DOHH2 (cell line): ENCODE data around the gene C4BPA.

ENCODE experiments used
- EZH2phosphoT487 ChIP-seq: fragments of 200-600 bp; sonication (generic); IDR thresholded peaks from 2 replicates; pipeline ENCODE4 v1.6.1; 2017; ENCODE audit warnings: borderline replicate concordance, mild to moderate bottlenecking, antibody characterized with exemption, low read length, moderate library complexity, mixed read lengths
- TF ChIP-seq, protein P1 (sequence below): fragments of 200-600 bp; sonication (generic); IDR thresholded peaks from one replicate; pipeline ENCODE4 v1.5.1; 2014; ENCODE audit warnings: antibody characterized with exemption, mild to moderate bottlenecking, low read depth, low read length; ENCODE audit not compliant: poor library complexity, severe bottlenecking

DNA sequence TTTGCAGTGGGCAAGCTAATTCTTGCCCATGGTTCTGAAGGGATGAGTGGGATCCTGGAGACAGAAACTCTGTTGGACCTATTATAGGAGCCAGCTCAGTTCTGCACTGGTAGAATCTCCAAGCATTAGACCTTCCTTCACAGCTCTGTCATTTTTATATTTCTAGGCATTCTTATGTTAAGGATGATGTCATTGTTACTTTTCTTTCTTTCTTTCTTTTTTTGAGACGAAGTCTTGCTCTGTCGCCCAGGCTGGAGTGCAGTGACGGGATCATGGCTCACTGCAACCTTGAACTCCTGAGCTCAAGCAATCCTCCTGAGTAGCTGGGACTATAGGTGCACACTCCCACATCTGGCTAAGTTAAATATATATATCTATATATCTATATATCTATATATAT lies 43.4 kb upstream of the C4BPA start:
- TF ChIP-seq, protein P1, sequence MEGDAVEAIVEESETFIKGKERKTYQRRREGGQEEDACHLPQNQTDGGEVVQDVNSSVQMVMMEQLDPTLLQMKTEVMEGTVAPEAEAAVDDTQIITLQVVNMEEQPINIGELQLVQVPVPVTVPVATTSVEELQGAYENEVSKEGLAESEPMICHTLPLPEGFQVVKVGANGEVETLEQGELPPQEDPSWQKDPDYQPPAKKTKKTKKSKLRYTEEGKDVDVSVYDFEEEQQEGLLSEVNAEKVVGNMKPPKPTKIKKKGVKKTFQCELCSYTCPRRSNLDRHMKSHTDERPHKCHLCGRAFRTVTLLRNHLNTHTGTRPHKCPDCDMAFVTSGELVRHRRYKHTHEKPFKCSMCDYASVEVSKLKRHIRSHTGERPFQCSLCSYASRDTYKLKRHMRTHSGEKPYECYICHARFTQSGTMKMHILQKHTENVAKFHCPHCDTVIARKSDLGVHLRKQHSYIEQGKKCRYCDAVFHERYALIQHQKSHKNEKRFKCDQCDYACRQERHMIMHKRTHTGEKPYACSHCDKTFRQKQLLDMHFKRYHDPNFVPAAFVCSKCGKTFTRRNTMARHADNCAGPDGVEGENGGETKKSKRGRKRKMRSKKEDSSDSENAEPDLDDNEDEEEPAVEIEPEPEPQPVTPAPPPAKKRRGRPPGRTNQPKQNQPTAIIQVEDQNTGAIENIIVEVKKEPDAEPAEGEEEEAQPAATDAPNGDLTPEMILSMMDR, result no peak
- no peak for TF ChIP-seq EZH2phosphoT487
